Lower leg skin (tissue), 4 donors: ENCODE measurements around the gene SMARCAD1. TPM values are rescaled to one million over a fixed set of nuclear protein-coding genes. Genes with fewer than 3 reads are reported as not detected.

Experiments
- DNase-seq, 2 donors: peaks; one replicate each; pipeline ENCODE4 v3.0.0-alpha.2; 2019; ENCODE audit warnings: low spot score in 2 of 2
- H3K4me3 ChIP-seq: fragments of 200-600 bp; sonication (generic); 2 replicates; pipeline ENCODE4 v1.5.1; 2017; ENCODE audit warnings: mild to moderate bottlenecking, low read depth; ENCODE audit not compliant: poor library complexity, severe bottlenecking
- POLR2A ChIP-seq, 2 donors: fragments of 450-650 bp; IDR thresholded peaks; one replicate each; pipeline ENCODE4 v1.6.1; 2016 to 2017; ENCODE audit warnings: antibody characterized with exemption in 2 of 2, mild to moderate bottlenecking in 1 of 2, moderate library complexity in 1 of 2
- WGBS, 2 donors: methylation state at CpG; one replicate each; pipeline ENCODE4 v1.1.5; 2018; 5-methylcytosine and 5-hydroxymethylcytosine counted together
- intact Hi-C: fragments of 100-400 bp; cut with DNase I; formaldehyde crosslinking; loops from one replicate; pipeline ENCODE4 v1.15.0; 2023; ENCODE audit warnings: low total_unique reads
- total RNA-seq, 4 donors: library from RNA; depleted of rRNA; stranded (reverse); fragments of >200 nt; gene quantifications; one replicate each; pipeline ENCODE4 v1.1.0, GENCODE V29; 2016
- TF ChIP-seq, protein P1 (sequence below), 3 donors: fragments of 450-650 bp; IDR thresholded peaks; one replicate each; pipeline ENCODE4 v1.5.1; 2016; ENCODE audit warnings: antibody characterized with exemption in 3 of 3, mild to moderate bottlenecking in 3 of 3, moderate library complexity in 2 of 3

Gene SMARCAD1
- total RNA-seq, 4 donors from 2014 or later = 20.8 to 35.7 (median 23.6) TPM

- no peak for DNase-seq
- H3K4me3 ChIP-seq = no peak overlapping the region
- TF ChIP-seq POLR2A (IDR thresholded peaks at IDR 0.05) = no peak
- TF ChIP-seq, protein P1, sequence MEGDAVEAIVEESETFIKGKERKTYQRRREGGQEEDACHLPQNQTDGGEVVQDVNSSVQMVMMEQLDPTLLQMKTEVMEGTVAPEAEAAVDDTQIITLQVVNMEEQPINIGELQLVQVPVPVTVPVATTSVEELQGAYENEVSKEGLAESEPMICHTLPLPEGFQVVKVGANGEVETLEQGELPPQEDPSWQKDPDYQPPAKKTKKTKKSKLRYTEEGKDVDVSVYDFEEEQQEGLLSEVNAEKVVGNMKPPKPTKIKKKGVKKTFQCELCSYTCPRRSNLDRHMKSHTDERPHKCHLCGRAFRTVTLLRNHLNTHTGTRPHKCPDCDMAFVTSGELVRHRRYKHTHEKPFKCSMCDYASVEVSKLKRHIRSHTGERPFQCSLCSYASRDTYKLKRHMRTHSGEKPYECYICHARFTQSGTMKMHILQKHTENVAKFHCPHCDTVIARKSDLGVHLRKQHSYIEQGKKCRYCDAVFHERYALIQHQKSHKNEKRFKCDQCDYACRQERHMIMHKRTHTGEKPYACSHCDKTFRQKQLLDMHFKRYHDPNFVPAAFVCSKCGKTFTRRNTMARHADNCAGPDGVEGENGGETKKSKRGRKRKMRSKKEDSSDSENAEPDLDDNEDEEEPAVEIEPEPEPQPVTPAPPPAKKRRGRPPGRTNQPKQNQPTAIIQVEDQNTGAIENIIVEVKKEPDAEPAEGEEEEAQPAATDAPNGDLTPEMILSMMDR (IDR thresholded peaks at IDR 0.05) = no peak
- 88 to 98% methylated on average over 6 of the region's 6 CpGs for WGBS, 2 donors
- intact Hi-C loops = no loop called here
Measured at GRCh38 chr4:94232519-94232918, 24.9 kb downstream of the SMARCAD1 start.

- TF ChIP-seq, protein P1 (IDR thresholded peaks at IDR 0.05) = no peak
- no peak for TF ChIP-seq POLR2A (IDR thresholded peaks at IDR 0.05)
- no peak overlapping the region for H3K4me3 ChIP-seq
- intact Hi-C loops = no loop called here
- DNase-seq = no peak
Measured at GRCh38 chr4:94235825-94236224, 28.2 kb downstream of the SMARCAD1 start.

DNA sequence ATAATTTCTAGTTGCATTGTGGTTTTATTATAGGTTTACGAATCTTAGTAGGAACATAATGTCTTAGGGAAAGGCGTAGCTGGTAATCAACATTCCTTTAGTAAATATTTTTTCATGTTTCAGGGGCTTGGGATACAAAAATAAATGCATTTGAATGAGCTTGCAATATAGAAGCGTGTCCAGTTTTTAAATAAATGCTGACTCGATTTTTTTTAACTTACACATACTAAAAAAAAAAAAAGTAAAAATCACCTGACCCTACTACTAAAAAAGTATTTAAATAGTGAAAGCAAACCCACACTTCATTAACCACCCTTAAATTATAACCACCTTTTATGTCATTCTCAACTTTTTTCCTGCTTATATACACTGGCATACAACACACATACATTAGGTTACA lies 29.6 kb downstream of the SMARCAD1 start:
- H3K4me3 ChIP-seq = no peak overlapping the region
- 95 to 97% methylated on average over 4 of the region's 4 CpGs for WGBS, 2 donors
- intact Hi-C loops = no loop called here
- no peak for TF ChIP-seq POLR2A (IDR thresholded peaks at IDR 0.05)
- TF ChIP-seq, protein P1 (IDR thresholded peaks at IDR 0.05) = no peak
- no peak for DNase-seq

DNA sequence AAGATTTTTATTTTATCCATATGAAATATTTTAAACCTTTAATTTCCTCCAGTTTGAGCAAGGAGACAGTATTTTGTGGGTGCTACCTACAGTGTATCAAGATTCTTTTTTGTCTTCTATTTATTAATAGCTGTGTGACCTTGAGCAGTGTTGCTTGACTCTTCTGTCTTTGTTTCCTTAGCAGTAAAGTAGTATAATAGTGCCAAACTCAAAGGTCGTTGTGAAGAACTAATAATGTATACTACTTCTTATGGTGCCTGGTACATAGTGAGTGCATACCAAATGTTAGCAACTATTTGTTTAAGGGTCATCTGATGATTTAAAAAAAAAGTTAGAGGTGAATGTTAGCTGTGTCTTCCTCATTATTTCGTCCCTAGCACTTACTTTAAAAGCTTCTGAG lies 30.5 kb downstream of the SMARCAD1 start:
- DNase-seq = no peak
- WGBS, 2 donors = 78 to 80% methylated on average over 2 of the region's 2 CpGs
- no peak overlapping the region for H3K4me3 ChIP-seq
- no peak for TF ChIP-seq POLR2A (IDR thresholded peaks at IDR 0.05)
- TF ChIP-seq, protein P1 (IDR thresholded peaks at IDR 0.05) = no peak
- intact Hi-C loops = no loop called here

DNA sequence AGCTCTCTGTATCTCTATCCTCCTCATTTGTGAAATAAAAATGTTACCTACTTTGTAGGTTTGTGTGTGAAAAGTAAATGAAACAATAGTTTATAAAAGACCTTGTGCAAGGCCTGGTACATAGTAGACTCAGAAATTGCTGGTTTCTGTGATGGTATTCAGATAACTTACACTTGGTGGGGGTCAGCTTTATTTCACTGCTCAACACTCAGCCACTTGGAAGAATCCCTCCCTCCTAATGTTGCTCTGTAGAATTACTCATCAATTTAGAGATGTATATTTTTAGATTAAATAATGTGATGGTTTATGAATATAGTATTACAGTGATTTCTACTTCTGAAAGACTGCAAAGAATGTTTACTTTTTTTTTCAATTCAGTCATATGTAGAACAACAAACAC lies 32.7 kb downstream of the SMARCAD1 start:
- no peak for TF ChIP-seq POLR2A (IDR thresholded peaks at IDR 0.05)
- TF ChIP-seq, protein P1 (IDR thresholded peaks at IDR 0.05) = no peak
- intact Hi-C loops = no loop called here
- no peak for DNase-seq

DNA sequence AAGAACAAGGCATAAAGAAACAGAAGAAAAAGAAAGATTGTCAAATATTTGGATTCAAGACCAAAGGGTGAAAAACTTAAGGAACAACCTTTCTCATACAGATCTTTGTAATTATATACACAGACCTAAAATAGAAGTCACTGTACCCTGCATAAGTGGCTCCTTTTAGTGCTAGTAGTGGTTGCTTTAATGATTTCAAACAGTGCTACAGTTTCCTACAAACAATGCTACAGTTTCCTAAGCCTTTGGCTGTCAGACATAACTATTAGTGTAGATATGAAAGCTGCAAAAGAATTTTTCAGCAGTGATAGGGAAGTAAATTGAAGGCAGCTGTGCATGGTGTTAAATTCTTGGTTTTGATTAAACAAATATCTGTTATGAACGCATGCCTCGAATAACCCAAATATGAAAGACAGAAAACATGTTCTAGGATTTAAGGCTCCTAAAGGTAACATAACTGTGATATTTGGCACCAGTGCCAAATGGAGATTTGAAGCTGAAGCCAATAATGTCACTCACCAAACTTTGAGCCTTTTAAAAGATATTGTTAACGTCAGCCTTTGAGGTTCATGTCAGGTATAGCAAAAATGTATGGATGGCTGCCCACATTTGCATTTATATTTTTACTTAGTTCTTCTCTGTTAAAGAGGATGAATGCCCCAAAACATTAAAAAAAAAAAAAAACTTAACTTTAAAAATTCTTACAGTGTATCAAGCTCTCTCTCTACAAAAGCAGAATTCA lies 36.6 kb downstream of the SMARCAD1 start:
- DNase-seq = no peak
- H3K4me3 ChIP-seq = no peak overlapping the region
- TF ChIP-seq, protein P1 (IDR thresholded peaks at IDR 0.05) = no peak
- TF ChIP-seq POLR2A (IDR thresholded peaks at IDR 0.05) = no peak
- intact Hi-C loops = no loop called here
- 61 to 65% methylated on average over 3 of the region's 3 CpGs for WGBS, 2 donors

More for the DNA sequence above, 32.7 kb downstream of the SMARCAD1 start:
- no peak overlapping the region for H3K4me3 ChIP-seq
